NB4 (cell line): ENCODE results near the gene CPEB4.

Experiments
- DNase-seq: peaks from one replicate; pipeline ENCODE4 v3.0.0; 2010; ENCODE audit warnings: low read depth
- H3K4me3 ChIP-seq: one replicate; pipeline ENCODE4 v1.5.1; 2011; ENCODE audit warnings: mild to moderate bottlenecking, low read depth, low read length, moderate library complexity
- MYC ChIP-seq: IDR thresholded peaks from 2 replicates; pipeline ENCODE4 v1.6.1; 2011; ENCODE audit warnings: low read depth, low read length
- POLR2A ChIP-seq: IDR thresholded peaks from 2 replicates; pipeline ENCODE4 v1.6.1; 2011; ENCODE audit warnings: mild to moderate bottlenecking; ENCODE audit not compliant: insufficient read length; ENCODE audit errors: extremely low read depth
- TF ChIP-seq, protein P1 (sequence below): IDR thresholded peaks from 2 replicates; pipeline ENCODE4 v1.6.1; 2011; ENCODE audit warnings: low read depth, low read length
- TF ChIP-seq, protein P2 (sequence below): IDR thresholded peaks from one replicate; pipeline ENCODE4 v1.5.1; 2012; ENCODE audit warnings: low read depth, low read length

CPEB4 gene

DNA sequence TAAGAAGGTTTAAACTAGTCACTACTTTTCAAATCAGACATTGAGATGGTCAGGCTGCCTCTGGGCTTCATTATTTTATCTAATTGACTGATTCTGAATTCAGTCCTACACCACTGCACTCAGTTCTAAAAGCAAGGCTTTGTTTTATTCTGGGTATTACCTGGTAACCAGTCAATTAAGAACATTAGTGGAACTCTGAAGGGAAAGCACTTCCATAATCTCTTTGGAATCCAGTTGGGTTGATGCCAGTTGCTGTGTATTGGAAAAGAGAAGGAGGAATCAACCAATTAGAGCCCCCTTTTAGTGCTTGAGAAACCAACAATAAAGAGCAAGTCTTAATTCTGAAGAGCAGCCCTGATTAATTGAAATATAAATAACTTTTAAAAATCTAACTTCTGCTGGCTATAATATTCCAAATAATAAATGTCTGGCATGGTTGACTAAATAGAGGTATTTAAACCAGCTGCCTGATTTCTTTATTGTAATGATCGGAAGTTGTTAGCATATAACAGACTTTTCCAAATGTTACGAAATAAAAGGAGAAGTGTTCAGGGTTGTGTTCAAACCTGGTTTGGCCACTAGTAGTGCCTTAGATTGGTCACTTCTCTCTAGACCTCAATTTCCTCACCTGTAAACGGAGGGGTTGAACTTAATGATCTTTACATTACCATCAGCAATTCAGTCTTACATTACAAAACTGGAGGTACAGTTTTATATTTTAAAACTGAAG, 32.0 kb downstream of the CPEB4 start:
- TF ChIP-seq, protein P1, sequence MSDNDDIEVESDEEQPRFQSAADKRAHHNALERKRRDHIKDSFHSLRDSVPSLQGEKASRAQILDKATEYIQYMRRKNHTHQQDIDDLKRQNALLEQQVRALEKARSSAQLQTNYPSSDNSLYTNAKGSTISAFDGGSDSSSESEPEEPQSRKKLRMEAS, result no peak; the same call in 1 of the 2 replicates
- TF ChIP-seq MYC (no peak), POLR2A (no peak)
- TF ChIP-seq, protein P2, sequence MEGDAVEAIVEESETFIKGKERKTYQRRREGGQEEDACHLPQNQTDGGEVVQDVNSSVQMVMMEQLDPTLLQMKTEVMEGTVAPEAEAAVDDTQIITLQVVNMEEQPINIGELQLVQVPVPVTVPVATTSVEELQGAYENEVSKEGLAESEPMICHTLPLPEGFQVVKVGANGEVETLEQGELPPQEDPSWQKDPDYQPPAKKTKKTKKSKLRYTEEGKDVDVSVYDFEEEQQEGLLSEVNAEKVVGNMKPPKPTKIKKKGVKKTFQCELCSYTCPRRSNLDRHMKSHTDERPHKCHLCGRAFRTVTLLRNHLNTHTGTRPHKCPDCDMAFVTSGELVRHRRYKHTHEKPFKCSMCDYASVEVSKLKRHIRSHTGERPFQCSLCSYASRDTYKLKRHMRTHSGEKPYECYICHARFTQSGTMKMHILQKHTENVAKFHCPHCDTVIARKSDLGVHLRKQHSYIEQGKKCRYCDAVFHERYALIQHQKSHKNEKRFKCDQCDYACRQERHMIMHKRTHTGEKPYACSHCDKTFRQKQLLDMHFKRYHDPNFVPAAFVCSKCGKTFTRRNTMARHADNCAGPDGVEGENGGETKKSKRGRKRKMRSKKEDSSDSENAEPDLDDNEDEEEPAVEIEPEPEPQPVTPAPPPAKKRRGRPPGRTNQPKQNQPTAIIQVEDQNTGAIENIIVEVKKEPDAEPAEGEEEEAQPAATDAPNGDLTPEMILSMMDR, result no peak
- no peak overlapping the region for H3K4me3 ChIP-seq
- peak; percentile 21 for DNase-seq

DNA sequence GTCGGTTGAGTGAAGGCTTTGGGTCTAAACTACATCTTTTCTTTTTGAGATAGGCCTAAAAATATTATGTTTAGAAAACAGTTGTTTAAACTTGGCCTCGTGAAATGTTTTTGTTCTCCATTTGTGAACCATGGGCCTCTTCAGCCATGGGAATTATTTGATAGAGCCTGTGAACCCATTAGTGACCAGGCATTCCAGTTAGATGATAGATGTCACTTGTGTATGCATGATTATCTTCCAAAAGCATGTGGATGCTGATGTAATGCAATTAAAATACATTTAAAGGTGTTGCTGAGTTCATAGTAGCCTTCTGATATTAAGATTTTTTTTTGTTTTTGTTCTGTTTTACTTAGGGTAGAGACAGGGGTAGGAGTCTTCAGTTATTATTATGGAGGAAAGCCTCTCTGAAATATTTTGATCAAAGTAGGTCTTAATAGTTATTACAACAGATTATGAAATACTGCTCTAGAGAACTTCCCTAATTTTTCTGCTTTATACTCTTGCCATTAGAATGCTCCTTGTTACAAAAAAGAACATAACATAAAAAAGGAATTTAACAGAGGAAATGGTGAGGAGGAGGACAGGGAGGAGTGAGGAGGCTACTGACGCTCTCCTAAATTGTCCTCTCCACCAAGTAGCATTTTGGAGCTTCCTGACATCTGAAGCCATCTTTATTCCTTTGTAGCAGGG, 32.9 kb downstream of the CPEB4 start:
- no peak overlapping the region for H3K4me3 ChIP-seq
- no peak for TF ChIP-seq POLR2A
- TF ChIP-seq, protein P2, result no peak
- TF ChIP-seq, protein P1, result no peak
- TF ChIP-seq MYC, result no peak
- peak; percentile 29 for DNase-seq

DNA sequence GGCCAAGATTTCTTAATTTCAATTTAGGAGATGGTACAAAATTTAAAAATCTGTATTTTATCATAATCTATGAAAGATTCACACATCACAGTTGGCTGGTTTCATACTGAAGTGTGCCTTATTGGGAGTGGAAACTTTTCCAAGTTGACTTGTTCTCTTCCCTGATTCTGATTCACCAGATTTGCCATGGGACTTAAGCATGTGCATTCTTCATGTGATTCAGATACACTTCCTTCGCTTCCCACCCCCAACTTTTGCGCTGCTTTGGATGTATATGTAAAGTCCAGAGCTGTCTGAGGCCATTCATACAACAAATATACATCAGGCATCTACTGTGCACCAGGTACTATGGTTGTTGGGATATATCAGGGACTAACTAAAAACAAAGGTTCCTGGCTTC, 34.4 kb downstream of the CPEB4 start:
- H3K4me3 ChIP-seq, result no peak overlapping the region
- TF ChIP-seq POLR2A, result no peak
- TF ChIP-seq, protein P1, result no peak
- TF ChIP-seq, protein P2, result no peak
- TF ChIP-seq MYC, result no peak
- DNase-seq, result no peak

DNA sequence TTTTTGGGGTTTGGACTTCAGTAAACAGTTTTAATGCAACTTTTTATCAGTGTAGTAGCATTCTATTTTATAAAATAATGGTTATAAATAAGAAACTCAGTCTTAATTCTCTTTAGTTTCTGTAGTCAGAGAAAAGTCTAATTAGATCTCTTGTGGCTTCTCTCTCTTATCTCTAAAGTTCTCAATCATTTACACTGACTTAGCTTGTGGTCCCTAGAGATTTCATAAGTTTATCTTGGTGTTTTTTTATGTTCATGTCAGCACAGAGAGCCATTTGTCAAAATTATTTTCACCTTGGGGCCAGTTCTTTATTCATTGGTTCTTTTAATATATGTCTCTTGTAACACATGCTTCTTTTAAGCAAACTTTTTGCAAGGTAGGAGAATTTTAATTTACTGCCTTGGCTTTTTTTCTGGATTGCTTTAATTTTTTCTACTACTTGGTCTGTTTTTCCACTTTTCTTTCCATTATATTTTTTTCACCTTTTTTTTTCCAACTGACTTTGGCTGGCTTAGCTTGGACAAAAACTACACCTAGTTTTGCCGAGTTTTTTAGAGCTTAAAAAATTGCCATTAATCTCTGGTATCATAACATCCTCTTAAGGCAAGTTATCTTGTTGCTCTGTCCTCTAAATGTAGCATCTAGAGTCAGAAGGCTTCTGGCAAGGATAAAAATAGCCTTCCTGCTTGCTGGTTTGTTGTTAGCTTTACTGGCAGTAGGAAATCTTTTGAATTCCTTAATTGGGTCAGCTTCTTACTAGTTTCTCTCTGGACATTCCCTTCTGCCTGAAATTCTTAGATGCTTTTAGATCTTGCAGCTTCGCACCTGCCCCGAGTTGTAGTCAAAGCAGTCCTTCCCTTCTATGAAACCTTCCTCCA, 35.3 kb downstream of the CPEB4 start:
- DNase-seq, result no peak
- H3K4me3 ChIP-seq, result no peak overlapping the region
- TF ChIP-seq, protein P1, result no peak
- TF ChIP-seq, protein P2, result no peak
- TF ChIP-seq POLR2A (no peak), MYC (no peak)

DNA sequence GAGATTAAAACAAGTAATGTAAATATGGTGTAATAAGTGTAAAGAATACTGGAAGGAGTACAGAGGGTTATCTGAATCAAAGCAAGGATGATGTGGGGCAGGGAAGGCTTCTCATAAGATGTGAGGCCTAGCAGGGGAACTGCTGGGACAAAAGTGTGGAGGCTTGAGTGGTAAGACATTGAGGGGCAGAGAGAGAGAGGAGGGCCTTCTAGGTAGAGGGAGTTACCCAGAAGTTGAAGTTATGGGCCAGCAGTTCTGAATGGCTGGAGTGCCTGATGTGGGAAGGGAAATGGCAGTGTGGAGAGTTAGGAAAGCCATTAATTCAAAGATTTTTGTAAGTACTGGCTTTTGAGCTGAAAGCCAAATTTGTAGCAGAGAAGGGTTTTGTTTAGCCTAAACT, 36.8 kb downstream of the CPEB4 start:
- DNase-seq, result no peak
- TF ChIP-seq, protein P2, result no peak
- no peak overlapping the region for H3K4me3 ChIP-seq
